Esophagus muscularis mucosa (tissue), 4 donors: ENCODE results near the gene ADAM10. TPM values are rescaled to one million over a fixed set of nuclear protein-coding genes. Genes with fewer than 3 reads are reported as not detected.

Experiments used
- DNase-seq: peaks from one replicate; pipeline ENCODE4 v3.0.0-alpha.2; 2017; ENCODE audit errors: extremely low spot score
- H3K27ac ChIP-seq, 4 donors: fragments of 200-600 bp; sonication (generic); replicated peaks in 1 of 4; 1 replicate in 3 of 4; 2 replicates in 1 of 4; pipeline ENCODE4 v1.5.1; 2016 to 2019; ENCODE audit warnings: mild to moderate bottlenecking in 1 of 4
- H3K27me3 ChIP-seq, 4 donors: fragments of 200-600 bp; sonication (generic); one replicate each; pipeline versions ENCODE4 v1.5.1 to v1.6.0; 2016 to 2019
- H3K36me3 ChIP-seq, 4 donors: fragments of 200-600 bp; sonication (generic); one replicate each; pipeline ENCODE4 v1.5.1; 2016 to 2019
- H3K4me1 ChIP-seq, 4 donors: fragments of 200-600 bp; sonication (generic); one replicate each; pipeline ENCODE4 v1.5.1; 2016 to 2019
- H3K4me3 ChIP-seq, 4 donors: fragments of 200-600 bp; sonication (generic); 1 replicate in 2 of 4; 2 replicates in 2 of 4; pipeline ENCODE4 v1.5.1; 2016 to 2019; ENCODE audit warnings: mild to moderate bottlenecking in 4 of 4, moderate library complexity in 1 of 4
- H3K9me3 ChIP-seq, 4 donors: fragments of 200-600 bp; sonication (generic); 1 replicate in 3 of 4; 2 replicates in 1 of 4; pipeline ENCODE4 v1.5.1; 2016 to 2019
- EP300 ChIP-seq: sonication (generic); formaldehyde crosslinking; IDR thresholded peaks from one replicate; pipeline ENCODE4 v1.6.1; 2017; ENCODE audit warnings: antibody characterized with exemption
- POLR2A ChIP-seq: fragments of 450-650 bp; IDR thresholded peaks from one replicate; pipeline ENCODE4 v1.6.1; 2017; ENCODE audit warnings: antibody characterized with exemption, moderate library complexity, mild to moderate bottlenecking, low read depth
- POLR2AphosphoS5 ChIP-seq, 2 donors: sonication (generic); formaldehyde crosslinking; IDR thresholded peaks; one replicate each; pipeline ENCODE4 v1.6.1; 2017; ENCODE audit warnings: antibody characterized with exemption in 2 of 2
- WGBS: methylation state at CpG from one replicate; pipeline ENCODE4 v1.1.5; 2018; 5-methylcytosine and 5-hydroxymethylcytosine counted together
- intact Hi-C: fragments of 100-400 bp; cut with DNase I; formaldehyde crosslinking; loops from one replicate; pipeline ENCODE4 v1.15.1; 2023
- total RNA-seq, 4 donors: library from RNA; depleted of rRNA; stranded (reverse); fragments of >200 nt; gene quantifications; one replicate each; pipeline versions ENCODE4 v1.1.0 to v1.2.1, GENCODE V29; 2016
- TF ChIP-seq, protein P1 (sequence below), 3 experiments: fragments of 200-600 bp in 2 of 3; fragments of 450-650 bp in 1 of 3; sonication (generic) in 2 of 3; IDR thresholded peaks; one replicate each; pipeline ENCODE4 v1.5.1; 2017 to 2019; ENCODE audit warnings: antibody characterized with exemption in 3 of 3, mild to moderate bottlenecking in 2 of 3, moderate library complexity in 1 of 3

The ADAM10 gene
- total RNA-seq, 4 donors from 2014 or later: 43.8 to 58.8 (median 48.5) TPM

DNA sequence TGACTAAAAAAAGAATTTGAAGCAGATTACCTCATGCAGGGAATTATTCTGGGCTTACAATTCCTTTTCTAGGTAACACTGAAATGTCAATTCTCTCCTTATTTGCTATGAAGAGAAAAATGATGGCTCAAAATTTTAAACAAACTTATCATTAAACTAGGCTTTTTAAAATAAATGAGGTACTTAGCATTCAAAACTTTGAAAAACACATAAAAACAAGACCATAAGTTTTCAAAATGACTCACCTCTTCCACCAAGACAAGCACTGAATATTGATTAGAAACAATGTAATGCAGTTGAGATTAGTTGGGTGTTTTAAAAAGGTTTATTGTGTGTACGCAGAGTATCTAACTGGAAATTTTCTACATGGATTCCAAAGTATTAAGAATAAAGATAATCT, 154.6 kb downstream of the ADAM10 start:
- DNase-seq: no peak

DNA sequence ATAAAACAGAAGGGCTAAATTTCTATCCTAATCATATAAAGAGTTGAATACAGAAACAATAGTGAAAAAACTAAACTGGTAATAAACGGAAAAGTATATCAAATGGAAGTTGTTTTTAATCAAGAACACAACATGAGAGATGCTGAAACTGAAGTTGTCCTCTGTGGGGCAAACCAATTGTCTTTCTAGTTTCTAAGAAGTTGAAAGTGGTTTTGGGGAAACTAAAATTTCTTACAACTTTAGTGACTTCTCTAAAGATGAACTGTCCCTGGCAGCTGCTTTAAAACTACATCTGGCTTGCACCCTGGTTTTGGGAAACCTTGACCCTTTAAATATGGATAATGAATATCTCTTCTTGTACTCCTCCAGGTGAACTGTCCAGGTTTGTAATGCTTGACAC, 155.6 kb downstream of the ADAM10 start:
- intact Hi-C loops: no loop called here
- no peaks in the 10 kb centered on the region for H3K4me1 ChIP-seq
- WGBS: 91% methylated on average over 1 of the region's 1 CpG
- H3K36me3 ChIP-seq: peaks cover 0 to 23% (median 7%) of the 10 kb centered on the region in 4 donors
- no peak overlapping the region for H3K27ac ChIP-seq
- no peak overlapping the region for H3K4me3 ChIP-seq
- TF ChIP-seq EP300 (no peak), POLR2AphosphoS5 (IDR thresholded peaks at IDR 0.05) (no peak), POLR2A (no peak)
- TF ChIP-seq, protein P1, sequence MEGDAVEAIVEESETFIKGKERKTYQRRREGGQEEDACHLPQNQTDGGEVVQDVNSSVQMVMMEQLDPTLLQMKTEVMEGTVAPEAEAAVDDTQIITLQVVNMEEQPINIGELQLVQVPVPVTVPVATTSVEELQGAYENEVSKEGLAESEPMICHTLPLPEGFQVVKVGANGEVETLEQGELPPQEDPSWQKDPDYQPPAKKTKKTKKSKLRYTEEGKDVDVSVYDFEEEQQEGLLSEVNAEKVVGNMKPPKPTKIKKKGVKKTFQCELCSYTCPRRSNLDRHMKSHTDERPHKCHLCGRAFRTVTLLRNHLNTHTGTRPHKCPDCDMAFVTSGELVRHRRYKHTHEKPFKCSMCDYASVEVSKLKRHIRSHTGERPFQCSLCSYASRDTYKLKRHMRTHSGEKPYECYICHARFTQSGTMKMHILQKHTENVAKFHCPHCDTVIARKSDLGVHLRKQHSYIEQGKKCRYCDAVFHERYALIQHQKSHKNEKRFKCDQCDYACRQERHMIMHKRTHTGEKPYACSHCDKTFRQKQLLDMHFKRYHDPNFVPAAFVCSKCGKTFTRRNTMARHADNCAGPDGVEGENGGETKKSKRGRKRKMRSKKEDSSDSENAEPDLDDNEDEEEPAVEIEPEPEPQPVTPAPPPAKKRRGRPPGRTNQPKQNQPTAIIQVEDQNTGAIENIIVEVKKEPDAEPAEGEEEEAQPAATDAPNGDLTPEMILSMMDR (IDR thresholded peaks at IDR 0.05): no peak
- H3K27me3 ChIP-seq: no peaks in the 10 kb centered on the region
- DNase-seq: no peak
- no peaks in the 10 kb centered on the region for H3K9me3 ChIP-seq

More for the DNA sequence above, 154.6 kb downstream of the ADAM10 start:
- Histone ChIP-seq H3K4me3 (no peak overlapping the region), H3K9me3 (no peaks in the 10 kb centered on the region), H3K4me1 (no peaks in the 10 kb centered on the region), H3K36me3 (peaks cover 0 to 29% (median 7%) of the 10 kb centered on the region in 4 donors), H3K27ac (no peak overlapping the region), H3K27me3 (no peaks in the 10 kb centered on the region)
- intact Hi-C loops: no loop called here
- no peak for TF ChIP-seq POLR2AphosphoS5 (IDR thresholded peaks at IDR 0.05)
- TF ChIP-seq, protein P1 (IDR thresholded peaks at IDR 0.05): no peak
- TF ChIP-seq POLR2A: no peak
- no peak for TF ChIP-seq EP300
- WGBS: 100% methylated on average over 1 of the region's 1 CpG

DNA sequence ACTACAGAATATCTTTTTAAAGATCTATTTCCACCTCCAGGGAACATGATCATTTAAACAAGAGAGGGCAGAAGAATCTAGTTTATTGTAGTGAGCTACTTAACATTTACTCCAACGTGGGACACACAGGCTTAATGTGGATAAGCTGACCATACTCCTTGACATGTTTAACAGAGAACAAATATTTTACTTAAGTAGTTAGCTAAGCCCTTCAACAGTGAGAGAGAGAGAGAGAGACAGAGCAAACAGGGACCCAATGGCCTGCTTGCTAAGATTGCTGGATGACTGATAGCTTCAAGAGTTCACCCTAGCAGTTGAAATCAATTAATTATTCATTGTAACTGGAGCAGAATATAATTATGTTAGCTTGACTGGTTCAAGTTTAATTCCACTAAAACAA, 158.6 kb downstream of the ADAM10 start:
- intact Hi-C loops: no loop called here
- no peak overlapping the region for H3K27ac ChIP-seq
- no peak for DNase-seq
- WGBS: 22% methylated on average over 1 of the region's 1 CpG
- no peaks in the 10 kb centered on the region for H3K9me3 ChIP-seq
- H3K4me3 ChIP-seq: no peak overlapping the region
- H3K27me3 ChIP-seq: no peaks in the 10 kb centered on the region
- no peak for TF ChIP-seq EP300
- no peak for TF ChIP-seq POLR2AphosphoS5 (IDR thresholded peaks at IDR 0.05)
- TF ChIP-seq, protein P1 (IDR thresholded peaks at IDR 0.05): no peak
- no peak for TF ChIP-seq POLR2A
- peaks cover 0 to 5% (median 2%) of the 10 kb centered on the region in 4 donors for H3K36me3 ChIP-seq
- H3K4me1 ChIP-seq: no peaks in the 10 kb centered on the region

GRCh38 chr15:58590236-58590635, 159.3 kb downstream of the ADAM10 start:
- Histone ChIP-seq H3K4me3 (no peak overlapping the region), H3K27ac (no peak overlapping the region), H3K9me3 (no peaks in the 10 kb centered on the region), H3K27me3 (no peaks in the 10 kb centered on the region), H3K36me3 (peaks cover 0 to 5% (median 2%) of the 10 kb centered on the region in 4 donors), H3K4me1 (no peaks in the 10 kb centered on the region)
- TF ChIP-seq, protein P1 (IDR thresholded peaks at IDR 0.05): no peak
- TF ChIP-seq POLR2AphosphoS5 (IDR thresholded peaks at IDR 0.05) (no peak), POLR2A (no peak), EP300 (no peak)
- intact Hi-C loops: no loop called here
- no peak for DNase-seq
- 95% methylated on average over 1 of the region's 1 CpG for WGBS

DNA sequence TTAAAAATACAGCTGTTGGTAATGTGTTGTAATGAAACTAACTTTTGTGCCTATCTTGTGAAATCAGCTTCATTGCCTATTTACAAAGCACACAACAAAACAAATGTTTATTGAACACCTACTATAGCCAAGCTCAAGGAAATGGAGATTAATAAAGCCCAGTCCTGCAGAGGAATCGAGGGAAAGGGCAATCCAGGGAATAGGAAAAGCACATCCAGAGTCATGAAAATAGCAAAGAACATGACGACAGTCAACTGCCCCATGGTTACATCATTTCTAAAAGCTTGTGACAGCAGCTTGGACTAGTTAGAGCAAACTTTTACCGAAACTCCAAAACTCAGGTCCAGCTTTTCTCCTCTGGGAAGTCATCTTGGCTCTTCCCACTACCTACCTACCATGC, 160.5 kb downstream of the ADAM10 start:
- WGBS: 80% methylated on average over 3 of the region's 3 CpGs

More for the DNA sequence above, 160.5 kb downstream of the ADAM10 start:
- no peak for TF ChIP-seq POLR2A
- TF ChIP-seq POLR2AphosphoS5 (IDR thresholded peaks at IDR 0.05): no peak
- TF ChIP-seq, protein P1 (IDR thresholded peaks at IDR 0.05): no peak
- TF ChIP-seq EP300: no peak
- DNase-seq: no peak
- Histone ChIP-seq H3K9me3 (no peaks in the 10 kb centered on the region), H3K36me3 (peaks cover 0 to 5% (median 2%) of the 10 kb centered on the region in 4 donors), H3K27me3 (no peaks in the 10 kb centered on the region), H3K4me1 (no peaks in the 10 kb centered on the region), H3K27ac (no peak overlapping the region), H3K4me3 (no peak overlapping the region)
- intact Hi-C loops: no loop called here
